NK-92 (cell line): ENCODE data around the gene FAM53B.

Experiments
- DNase-seq: peaks from one replicate; lab custom pipeline; 2025; ENCODE audit not compliant: unreplicated experiment; lab: John Stamatoyannopoulos, UW

The FAM53B gene

DNA sequence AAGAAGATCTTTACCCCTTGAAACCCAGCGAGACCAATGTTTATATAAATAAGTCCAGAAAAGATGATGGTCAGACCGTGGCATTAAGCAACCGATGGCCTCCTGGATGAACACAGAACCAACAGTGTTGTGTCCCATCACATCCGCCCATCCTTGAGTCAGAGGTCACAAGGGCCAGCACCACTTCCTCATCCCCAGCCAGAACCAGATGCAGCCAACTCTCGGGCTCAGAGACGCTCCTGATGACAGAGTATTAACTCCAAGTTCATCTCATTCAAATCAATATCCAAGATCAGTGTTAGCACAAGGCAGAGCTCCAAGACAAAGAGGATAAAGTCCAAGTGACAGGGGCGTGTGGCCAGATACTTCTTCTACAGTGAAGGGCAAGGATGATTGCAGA is 63.5 kb downstream of the FAM53B start:
- no peak for DNase-seq

DNA sequence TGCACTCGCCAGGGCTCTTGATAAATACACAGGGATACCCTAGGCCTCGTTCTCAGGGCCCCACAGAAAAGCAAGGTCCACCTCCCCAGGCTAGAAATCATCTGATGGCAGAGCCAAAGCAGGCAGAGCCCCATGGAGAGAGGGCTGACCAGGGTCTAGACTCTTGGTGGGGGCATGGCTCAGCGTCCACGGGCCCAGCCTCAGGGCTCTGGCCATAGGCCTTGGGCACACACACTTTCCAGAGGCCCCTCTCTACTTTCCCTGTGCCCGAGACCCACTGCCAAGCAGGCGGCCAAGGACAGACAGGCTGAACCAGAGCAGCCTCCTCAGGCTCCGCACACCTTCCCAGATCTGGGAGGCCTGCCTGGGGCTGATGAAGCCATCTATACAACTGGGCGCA is 64.8 kb downstream of the FAM53B start:
- no peak for DNase-seq

DNA sequence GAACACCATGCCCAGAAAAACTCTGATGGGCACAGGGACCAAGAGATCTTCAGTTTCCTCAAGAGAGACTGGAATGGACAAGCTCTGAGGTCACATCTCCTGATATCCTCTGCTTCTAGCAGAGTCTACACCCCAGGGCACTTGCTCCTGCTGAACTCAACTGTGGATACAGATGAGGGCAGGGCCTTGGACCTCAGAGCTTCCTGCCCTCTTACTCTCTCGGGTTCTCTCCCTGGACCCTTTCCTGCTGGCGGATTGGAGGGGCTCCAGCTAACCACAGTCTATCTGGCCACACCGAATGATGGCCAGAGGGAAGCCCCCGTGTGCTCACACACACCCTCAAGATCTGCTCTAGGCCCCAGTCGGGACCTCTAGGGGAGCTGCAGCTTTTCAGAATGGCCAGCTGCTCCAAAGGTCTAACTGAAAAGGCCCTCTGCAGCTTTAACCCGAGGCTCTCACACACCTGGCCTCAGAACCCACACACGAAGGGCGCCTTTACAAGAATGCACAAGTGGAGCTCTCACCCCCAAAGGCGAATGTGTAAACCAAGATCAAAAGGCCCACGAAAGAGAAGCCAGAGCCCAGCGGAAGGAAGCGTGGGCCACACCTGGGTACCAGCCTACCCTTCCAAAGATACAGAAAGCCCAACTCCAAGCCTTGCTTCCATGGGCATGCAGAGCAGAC is 65.5 kb downstream of the FAM53B start:
- no peak for DNase-seq

DNA sequence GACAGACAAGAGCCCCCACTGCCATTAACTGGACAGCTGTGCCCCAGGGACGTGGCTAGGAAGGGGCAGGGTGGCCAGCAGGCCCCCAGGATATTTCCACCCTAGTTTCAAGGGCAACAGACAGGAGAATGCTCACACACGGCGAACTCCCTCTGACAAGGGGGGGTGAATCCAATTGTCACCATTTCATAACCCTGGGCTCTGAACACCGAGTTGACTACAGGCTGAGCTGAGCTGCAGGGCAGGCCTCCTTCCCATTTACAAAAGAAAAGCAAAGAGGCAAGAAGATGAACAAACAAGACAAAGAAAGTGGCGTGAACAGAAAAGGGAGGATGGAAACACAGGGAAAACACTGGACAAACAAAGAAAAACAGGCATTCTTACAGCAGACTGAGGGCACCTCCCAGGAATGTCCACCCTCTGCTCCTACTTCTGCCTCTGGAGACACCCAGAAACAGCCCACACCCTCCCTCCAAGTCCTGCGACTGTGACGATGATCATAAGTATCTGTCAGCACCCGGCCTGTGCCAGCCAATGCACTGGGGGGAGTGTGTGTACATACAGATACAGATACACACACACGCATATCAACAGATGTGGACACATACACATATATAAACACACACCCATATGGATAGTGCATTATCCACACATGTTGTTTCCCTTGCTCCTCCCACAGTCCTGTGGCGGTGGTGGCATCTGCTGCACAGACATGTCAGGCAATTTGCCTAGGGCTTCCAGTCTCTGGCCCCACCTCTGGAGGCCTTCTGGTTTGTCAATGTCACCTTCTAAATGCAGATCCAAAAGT is 66.2 kb downstream of the FAM53B start:
- DNase-seq, result no peak

DNA sequence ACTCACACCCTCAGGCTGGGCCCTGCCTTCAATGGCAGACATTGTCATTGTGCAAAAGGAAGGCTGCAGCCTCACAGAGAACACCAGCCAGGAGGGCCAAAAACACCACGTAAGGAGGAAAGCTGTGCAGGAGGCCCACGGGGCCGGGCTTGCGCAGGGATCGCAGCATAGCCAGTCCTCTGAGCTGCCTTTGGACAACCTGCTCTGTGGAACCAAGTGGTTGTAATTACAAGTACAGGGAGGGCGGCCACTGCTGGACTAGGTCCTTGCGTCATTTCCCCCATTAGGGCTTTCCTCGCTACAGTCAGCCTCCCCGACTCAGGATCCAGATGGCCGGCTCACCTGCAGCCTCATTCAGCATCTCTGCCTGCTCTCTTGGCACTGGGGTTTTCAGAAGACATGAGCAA is 66.9 kb downstream of the FAM53B start:
- no peak for DNase-seq

DNA sequence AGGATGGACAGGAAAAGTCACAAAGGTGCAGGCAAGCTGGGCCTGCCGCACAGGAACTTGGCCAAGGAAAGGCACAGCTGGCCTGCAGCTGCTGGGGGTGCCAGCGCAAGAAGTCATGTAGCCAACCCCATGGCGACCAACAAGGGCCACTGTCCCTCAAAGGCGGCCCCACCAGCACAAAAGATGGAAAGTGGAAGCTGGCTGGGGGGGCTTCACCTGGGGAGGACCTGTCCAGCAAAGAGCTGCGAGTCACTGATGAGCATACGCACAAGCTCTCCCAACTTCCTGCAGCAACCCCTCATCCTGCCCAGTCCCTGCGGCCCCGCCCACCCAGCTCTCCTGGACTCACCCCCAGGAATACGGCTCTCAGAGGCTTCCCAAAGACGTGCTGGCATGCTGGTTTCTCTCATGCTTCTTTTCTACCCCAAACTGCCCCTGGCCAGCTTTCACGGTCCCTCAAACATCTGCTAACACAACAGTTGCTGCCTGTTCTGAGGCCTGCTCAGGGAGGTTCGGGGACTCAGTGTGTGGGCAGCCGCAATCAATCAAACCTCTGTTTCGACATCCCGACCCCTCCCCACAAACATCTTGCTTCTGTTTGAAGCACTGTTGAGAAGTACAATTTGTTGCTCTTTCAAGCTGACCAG is 67.6 kb downstream of the FAM53B start:
- DNase-seq, result no peak

DNA sequence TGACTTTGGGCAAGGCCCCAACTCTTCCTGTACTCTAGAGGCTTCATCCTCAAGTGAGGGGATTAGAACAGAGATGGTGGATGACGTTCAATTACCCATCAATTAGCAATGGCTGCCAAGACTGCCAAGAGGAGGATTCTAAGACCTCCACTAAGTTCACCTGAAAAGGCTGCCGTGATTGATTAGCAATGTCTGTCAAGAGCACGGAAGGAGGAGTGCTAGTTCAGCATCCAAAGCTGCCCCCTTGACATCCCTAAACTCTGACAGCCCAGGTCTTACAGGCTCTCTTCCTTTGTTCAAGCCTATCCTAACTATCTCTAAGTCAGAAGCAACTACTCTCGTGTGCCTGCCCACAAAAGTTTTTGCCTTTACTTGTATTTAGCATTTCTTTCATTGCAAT is 68.4 kb downstream of the FAM53B start:
- DNase-seq, result no peak

DNA sequence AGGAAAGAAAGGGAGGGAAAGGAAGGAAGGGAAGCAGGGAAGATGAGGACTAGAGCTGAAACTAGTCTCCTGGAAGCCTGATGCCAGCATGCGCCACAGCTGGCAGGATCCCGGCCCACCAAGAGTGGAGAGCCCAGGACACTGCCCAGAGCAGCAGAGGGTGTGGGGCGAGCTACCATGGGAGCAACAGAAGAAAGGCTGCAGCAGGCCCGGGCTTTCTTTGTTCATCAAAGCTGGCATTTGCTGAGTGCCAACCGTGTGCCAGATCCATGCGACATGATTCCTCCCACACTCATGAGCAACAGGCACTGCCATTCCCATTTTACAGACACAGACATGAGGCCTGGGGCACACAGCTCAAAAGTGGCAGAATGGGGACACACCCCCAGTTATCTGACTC is 68.9 kb downstream of the FAM53B start:
- DNase-seq, result no peak

DNA sequence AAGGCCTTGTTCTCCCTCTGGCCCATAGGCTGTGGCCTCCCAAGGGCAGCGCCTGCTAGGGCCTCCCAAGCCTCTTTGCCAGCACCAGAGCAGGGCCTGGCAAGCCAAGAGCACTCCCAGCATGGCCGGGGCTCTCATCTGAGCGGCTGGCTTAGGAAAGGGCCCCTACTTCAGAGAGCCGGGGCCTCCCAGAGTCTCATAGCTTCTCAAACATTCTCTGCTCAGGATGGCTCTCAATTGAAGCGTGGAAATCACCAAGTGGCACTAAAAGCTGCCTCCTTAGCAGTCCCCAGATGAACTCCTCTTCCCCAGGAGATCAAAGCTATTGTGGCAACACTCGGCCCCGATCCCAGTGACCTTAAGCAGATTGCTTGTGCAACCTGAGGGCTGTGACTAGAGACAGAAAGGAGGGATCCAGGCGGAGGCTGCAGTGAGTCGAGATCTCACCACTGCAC is 69.4 kb downstream of the FAM53B start:
- DNase-seq, result no peak

DNA sequence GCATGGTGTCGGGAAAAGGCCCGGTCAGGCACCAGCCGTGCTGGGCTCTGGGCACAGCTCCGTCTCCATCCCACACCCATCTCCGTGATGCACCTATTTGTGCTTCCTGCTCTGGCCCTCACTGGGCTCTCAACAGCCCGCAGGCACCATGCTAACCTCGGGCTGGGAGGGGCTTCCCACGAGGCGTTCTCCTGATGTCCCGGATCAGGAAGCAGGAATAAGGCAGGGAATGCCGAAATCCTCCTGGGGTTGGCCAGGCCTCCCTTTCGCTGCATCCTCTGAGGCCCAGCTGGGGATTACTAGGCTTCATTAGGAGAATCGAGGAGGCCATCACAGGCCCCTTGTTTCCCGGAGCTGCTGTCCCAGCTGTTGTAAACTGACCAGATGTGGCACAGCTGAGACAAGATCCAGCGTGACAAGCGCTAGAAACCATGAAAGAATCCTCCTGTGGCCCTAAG is 72.0 kb downstream of the FAM53B start:
- DNase-seq, result no peak

DNA sequence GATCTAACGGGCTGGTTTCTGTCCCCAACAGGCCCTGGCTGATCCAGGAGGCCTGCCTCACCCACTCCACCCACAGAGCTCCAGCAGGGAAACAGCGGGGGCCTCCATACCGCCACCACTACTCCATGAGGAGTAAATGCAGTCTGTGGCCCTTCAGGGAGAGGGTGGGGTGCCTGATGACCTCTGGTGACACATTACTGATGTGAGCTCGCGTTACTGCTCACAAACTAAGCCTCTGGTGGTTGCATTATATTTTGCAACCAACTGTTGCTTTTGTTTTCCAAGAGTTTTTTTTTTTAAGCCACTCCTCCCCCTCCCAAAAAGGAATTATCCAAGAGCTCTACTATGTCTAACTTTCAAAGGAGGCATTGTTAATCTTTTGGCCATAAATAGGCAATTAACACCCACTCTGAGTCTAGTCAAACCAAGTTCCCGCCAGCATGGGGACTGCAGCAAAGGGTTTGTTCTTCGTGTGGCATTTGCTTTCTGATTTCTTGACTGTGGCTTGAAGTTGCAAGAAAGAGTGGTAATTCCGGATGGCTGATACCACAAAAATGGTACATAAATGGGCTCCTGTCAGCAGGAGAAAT is 72.6 kb downstream of the FAM53B start:
- no peak for DNase-seq

DNA sequence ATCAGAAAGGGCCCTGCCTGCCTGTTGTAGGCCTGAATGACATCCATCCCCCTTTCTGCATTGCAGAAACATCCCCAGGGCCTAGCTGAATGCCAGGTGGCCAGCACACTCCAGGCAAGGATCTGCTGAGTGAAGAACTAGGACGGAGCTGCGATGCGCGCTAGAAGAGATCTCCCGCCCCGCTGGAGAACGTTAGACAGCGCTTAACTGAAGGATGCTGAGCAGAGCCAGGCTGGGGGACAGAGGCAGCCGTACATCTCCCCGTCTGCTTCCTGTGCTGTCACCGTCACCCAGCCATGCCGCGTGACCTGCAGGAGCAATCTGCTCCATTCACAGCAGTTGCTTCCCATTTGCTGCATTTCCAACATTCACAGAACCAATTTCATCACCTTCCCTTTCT is 73.3 kb downstream of the FAM53B start:
- DNase-seq, result no peak

DNA sequence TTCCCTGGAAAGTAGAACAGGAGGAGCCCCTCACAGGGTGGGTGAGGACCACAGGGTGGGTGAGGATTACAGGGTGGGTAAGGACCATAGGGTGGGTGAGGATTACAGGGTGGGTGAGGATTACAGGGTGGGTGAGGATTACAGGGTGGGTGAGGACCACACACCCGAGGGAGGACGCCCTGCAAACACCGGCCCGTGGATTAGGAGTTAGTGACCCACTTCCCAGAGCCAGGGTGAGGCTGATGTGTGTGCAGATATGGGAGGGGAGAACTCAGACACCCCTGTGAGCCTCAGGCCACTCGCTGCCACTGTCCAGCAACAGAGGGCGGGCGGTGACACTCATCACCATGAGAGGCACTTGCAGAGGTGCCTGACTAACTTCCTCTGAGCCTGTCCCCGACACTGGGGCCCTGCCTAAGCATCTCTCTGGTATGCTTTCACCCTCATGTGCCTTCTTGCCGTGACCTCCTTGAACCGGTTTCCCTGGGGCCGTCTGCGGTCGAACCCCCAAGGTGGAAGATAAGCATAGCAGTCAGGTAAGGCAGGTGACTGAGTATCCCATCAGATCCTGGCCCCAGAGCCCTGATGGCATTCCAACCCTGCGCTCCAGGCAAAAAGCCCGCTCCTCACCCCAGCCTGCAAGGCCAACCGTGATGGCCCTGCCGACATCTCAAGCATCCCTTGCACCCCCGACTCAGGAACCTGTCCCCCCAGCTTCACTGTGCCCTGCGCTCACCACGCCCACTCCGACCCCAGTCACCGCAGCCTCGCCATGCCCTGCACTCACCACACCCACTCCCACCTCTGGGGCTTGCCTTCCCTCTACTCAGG is 74.1 kb downstream of the FAM53B start:
- no peak for DNase-seq

DNA sequence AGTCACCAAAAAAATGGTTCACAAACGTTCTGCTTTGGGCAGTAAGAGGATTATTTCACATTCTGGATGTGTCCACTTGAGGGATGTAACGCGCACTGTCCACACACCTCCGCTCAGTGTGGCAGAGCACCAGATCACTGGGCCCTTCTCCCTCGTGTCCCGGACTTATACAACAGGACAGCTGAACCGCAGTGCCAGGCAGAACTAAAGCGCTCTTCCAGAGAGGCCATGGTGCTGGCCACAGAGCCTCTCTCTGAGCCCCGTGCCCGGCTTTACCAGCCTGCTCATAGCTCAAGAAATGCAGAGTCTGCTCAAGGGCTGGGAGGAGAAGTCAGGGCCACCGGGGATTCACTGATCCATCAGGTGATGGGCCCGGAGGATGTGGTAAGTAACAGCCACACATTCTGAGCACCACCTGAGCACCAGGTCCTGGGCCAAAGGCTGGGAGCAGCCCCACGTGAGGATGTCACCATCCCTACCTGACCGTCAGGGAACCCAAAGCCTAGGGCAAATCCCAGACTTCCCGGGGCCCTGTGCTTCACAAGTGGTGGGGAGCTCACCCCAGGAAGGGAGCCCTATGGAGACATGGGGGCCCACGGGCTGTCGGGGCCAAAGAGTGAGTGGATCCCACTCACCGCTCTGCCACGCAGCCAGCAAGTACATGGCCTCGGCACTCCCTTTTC is 74.9 kb downstream of the FAM53B start:
- DNase-seq, result no peak

DNA sequence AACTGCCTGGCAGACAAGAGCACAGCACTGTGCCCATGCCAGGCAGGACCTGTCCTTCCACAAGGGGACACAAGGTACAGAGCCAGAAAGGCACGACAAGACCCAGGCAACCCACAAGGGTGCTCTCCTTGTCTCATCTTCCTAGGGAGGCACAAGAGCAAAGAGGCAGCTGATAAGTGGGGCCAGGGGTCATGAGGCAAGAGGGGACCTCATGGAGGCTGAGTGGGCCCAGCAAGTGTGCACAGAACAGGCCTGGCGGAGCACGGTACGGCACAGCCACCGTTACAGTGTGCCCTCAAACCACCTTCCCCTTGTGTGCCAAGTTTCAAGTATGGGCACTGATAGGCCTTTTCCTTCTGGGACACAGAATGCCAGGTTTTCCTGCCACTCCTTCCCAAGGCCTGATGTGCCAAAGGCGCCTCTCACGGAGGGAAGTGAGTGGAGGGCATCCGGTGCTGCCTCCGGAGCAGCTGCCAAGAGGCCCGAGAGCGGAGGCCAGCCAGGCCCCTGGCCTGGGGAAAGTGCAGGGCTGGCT is 75.6 kb downstream of the FAM53B start:
- no peak for DNase-seq

DNA sequence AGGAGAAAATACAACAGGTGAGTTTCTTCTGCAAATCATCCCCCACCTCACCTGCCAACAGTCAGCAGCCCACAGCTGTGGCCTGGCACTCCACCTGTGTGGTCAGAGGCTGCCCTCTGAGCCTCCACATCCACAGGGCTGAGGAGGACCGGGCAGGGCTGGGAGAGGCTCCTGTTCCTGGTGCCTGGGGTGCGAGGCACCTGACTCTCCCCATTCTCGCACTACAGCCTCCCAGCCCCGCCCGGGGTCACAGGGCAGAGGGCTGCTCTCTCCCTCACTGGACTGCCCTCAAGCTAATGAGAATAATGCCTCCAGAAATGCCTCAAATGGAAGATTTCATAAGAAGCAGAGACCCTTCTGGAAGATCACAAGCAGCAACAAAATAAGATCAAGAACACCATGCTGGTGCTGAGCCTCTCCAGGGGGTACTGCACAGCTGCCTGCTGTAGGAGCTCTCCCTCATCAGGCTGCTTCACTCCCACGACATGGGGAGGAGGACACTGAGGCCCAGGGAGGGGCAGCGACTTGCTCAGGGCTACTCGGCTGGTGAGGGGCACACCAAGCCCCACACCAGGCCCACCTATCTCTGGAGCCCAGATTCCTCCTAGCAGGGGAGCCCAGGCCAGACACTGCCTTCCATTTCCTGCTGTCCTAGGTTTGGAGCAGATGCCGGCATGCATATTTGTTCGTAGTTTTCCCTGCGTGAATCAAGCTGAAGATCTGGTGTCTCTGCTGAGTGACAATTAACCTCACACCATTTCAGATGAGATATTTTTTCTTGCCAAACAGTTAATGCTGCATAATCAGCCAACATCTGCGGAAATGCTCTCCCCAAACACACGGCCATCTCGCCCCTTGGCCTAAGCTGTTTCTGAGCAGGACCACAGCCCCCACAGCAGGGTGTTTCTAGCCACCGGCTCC is 76.5 kb downstream of the FAM53B start:
- no peak for DNase-seq

DNA sequence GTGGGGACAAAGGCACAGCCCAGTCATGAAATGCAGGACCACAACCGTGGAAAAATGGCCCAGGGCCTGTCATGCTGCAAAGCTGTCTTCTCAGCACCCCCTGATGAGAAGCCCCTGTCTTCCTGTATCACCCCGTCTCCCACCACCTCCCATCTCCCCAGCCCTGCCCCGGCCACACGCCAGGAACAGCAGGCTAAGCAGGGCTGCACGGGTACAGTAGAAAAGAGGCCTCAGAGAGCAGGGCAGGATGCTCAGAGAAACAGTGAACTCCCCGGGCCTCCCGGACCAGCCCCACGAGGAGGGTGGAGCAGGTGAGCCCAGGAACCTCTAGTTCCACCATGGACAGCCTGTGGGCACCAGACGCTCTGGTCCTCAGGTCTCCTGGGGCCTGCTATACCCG is 77.7 kb downstream of the FAM53B start:
- no peak for DNase-seq

DNA sequence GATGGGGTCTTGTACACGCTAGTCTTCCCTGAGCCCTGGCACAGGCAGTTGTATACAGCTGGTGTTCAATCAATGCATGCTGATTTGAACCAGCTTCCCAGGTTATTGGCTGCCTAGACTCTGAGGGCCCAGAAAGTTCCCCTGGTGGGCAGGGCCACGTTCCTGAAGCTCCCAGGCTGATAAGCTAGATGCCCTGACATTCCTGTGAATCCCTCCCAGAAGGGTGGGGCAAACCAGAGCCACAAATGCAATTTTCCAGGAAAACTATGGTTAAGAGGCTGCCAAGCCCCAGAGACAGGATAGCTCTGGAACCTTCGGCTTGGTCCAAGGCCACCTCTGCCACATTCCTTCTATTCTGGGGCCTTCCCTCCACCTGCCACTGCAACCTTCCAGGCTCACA is 78.2 kb downstream of the FAM53B start:
- no peak for DNase-seq

DNA sequence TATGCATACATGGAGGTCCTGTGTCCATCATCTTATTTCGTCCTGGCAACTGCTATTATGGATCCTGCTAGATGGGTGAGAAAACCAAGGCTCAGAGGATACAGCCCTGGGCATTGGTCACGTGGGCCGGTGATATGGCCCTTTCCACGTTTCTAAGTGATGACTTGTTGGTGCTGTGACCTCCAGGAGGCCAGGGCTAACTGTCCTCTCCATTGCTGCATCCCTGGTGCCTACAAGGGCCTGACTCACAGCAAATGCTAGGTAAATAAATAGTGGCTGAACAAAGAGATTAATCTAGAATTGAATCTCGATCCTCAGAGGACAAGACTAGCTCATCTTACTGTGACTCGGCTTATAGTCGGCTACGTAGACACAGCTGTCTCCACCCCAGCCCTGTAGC is 78.6 kb downstream of the FAM53B start:
- no peak for DNase-seq
